K562 (cell line): Measurements from ENCODE around the gene CCDC169. TPM values are rescaled to one million over a fixed set of nuclear protein-coding genes. Genes with fewer than 3 reads are reported as not detected.

Source experiments
- BRF1 ChIP-seq: IDR thresholded peaks from 3 replicates; pipeline ENCODE4 v1.6.1; 2011; ENCODE audit warnings: borderline replicate concordance, mild to moderate bottlenecking; ENCODE audit not compliant: insufficient read length; ENCODE audit errors: extremely low read depth
- CBFA2T3 ChIP-seq: fragments of 450-650 bp; IDR thresholded peaks from 2 replicates; pipeline ENCODE4 v1.6.1; 2017
- CEBPB ChIP-seq: fragments of 450-650 bp; IDR thresholded peaks from 2 replicates; pipeline ENCODE4 v1.6.1; 2016; ENCODE audit warnings: missing genetic modification characterization, missing compliant biosample characterization
- CEBPG ChIP-seq, 3 experiments: fragments of 200-800 bp in 1 of 3; sonication (Bioruptor generic) in 1 of 3; sonication (generic) in 1 of 3; formaldehyde crosslinking in 1 of 3; IDR thresholded peaks in 2 of 3; conservative IDR thresholded peaks in 1 of 3; 2 replicates each; pipeline versions ENCODE4 v1.6.1 to v1.8.0; 2016 to 2022; ENCODE audit warnings: missing compliant biosample characterization in 2 of 3, missing genetic modification characterization in 2 of 3, mild to moderate bottlenecking in 1 of 3, missing genetic modification reagents in 1 of 3
- E4F1 ChIP-seq: fragments of 250-450 bp; sonication (Bioruptor Pico); IDR thresholded peaks from 2 replicates; pipeline ENCODE4 v1.5.0; 2021; ENCODE audit warnings: mild to moderate bottlenecking, borderline replicate concordance
- ELF4 ChIP-seq: fragments of 450-650 bp; formaldehyde crosslinking; IDR thresholded peaks from 2 replicates; pipeline ENCODE4 v1.4.0; 2022; ENCODE audit warnings: missing genetic modification characterization
- EP400 ChIP-seq: fragments of 450-650 bp; IDR thresholded peaks from 2 replicates; pipeline ENCODE4 v1.6.1; 2017; ENCODE audit warnings: antibody characterized with exemption, mild to moderate bottlenecking, moderate library complexity
- FOS ChIP-seq: IDR thresholded peaks from 3 replicates; pipeline ENCODE4 v1.6.1; 2011; ENCODE audit not compliant: insufficient read length; ENCODE audit errors: extremely low read depth
- LCOR ChIP-seq: sonication (generic); formaldehyde crosslinking; IDR thresholded peaks from 2 replicates; pipeline ENCODE4 v1.8.0; 2022; ENCODE audit warnings: mild to moderate bottlenecking, missing genetic modification reagents
- PYGO2 ChIP-seq: fragments of 450-650 bp; IDR thresholded peaks from 2 replicates; pipeline ENCODE4 v1.6.1; 2016; ENCODE audit warnings: mild to moderate bottlenecking, missing genetic modification characterization, moderate library complexity, missing compliant biosample characterization
- STAG1 ChIP-seq: sonication (generic); formaldehyde crosslinking; IDR thresholded peaks from 2 replicates; pipeline ENCODE4 v1.5.0; 2020; ENCODE audit warnings: missing genetic modification reagents, borderline replicate concordance
- TSHZ1 ChIP-seq: fragments of 250-450 bp; sonication (Bioruptor Pico); IDR thresholded peaks from 2 replicates; pipeline ENCODE4 v1.4.0; 2020; ENCODE audit warnings: mild to moderate bottlenecking, moderate library complexity
- YY1 ChIP-seq, 3 experiments: IDR thresholded peaks; 2 replicates each; pipeline ENCODE4 v1.6.1; 2011; ENCODE audit warnings: low read length in 2 of 3, mild to moderate bottlenecking in 2 of 3, moderate library complexity in 2 of 3, borderline replicate concordance in 1 of 3, control low read depth in 1 of 3, low read depth in 1 of 3; ENCODE audit not compliant: insufficient read depth in 3 of 3, insufficient replicate concordance in 2 of 3, control insufficient read depth in 1 of 3, insufficient read length in 1 of 3; ENCODE audit errors: extremely low read depth in 1 of 3
- ZKSCAN8 ChIP-seq: fragments of 200-800 bp; sonication (Bioruptor generic); IDR thresholded peaks from 2 replicates; pipeline ENCODE4 v1.6.1; 2016; ENCODE audit warnings: missing genetic modification characterization, missing compliant biosample characterization
- ZNF121 ChIP-seq: sonication (generic); formaldehyde crosslinking; conservative IDR thresholded peaks from 2 replicates; pipeline ENCODE4 v1.8.0; 2022; ENCODE audit warnings: missing genetic modification reagents
- polyA plus RNA-seq, 8 experiments: library from polyadenylated mRNA; depleted of rRNA in 4 of 8; stranded (reverse) in 5 of 8; unstranded in 3 of 8; fragments of >200 nt; fragmentation: Nextera tagmentation in 2 of 8; fragmentation: Illumina TruSeq in 1 of 8; extraction: Ambion mirVana in 2 of 8; extraction: Trizol in 1 of 8; gene quantifications; 2 replicates each; pipeline versions ENCODE4 v1.2.1 to v1.2.3, GENCODE V29; 2011 to 2014; ENCODE audit warnings: inconsistent platforms in 1 of 8, missing spikeins in 1 of 8
- total RNA-seq, 7 experiments: library from RNA; depleted of rRNA in 6 of 7; stranded (reverse); fragments of >200 nt in 6 of 7; fragmentation: Illumina TruSeq in 2 of 7; extraction: Trizol in 2 of 7; gene quantifications; 2 replicates each; pipeline versions ENCODE4 v1.2.1 to v1.2.3, GENCODE V29; 2011 to 2021; ENCODE audit warnings: low replicate concordance in 1 of 7
- TF ChIP-seq, protein P1 (sequence below): fragments of 450-650 bp; IDR thresholded peaks from 2 replicates; pipeline ENCODE4 v1.6.1; 2016; ENCODE audit warnings: antibody characterized with exemption
- TF ChIP-seq, protein P2 (sequence below): IDR thresholded peaks from 2 replicates; pipeline ENCODE4 v1.6.1; 2011; ENCODE audit warnings: borderline replicate concordance, low read depth, mild to moderate bottlenecking, moderate library complexity, low read length; ENCODE audit not compliant: insufficient read depth, poor library complexity, severe bottlenecking

CCDC169 gene
- total and polyA plus RNA-seq, 9 of the 15 experiments (the other 6 are each of a cell fraction or from before 2014, with no cell fraction given), result 6.8 to 22.0 (median 12.4) TPM

DNA sequence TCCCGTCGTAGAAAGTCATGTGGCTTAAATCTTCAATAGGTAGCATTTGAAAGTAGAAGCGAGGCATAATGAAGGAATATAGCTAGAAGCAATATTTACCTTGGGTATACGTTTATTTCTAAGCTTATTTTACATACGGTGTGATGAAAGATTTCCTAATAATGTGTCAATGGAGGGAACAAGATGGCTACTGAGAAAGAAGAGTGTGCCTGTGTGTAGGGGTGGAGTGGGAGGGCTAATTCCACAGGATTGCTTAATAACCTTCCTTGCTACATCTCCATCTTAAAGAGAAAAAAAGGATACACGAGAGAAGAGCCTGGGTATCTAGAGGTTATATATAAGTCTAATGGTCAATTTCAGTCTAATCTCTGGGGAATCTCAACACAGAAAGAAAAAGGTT lies 46.6 kb upstream of the CCDC169 start (continued):
- TF ChIP-seq PYGO2 (tag) (no peak), ELF4 (CRISPR knock-in tag) (no peak), E4F1 (CRISPR knock-in tag) (no peak), ZKSCAN8 (CRISPR knock-in tag) (no peak), FOS (no peak), LCOR (CRISPR knock-in tag) (no peak), EP400 (peak; percentile 34; the same call in 1 of the 2 replicates), BRF1 (no peak), STAG1 (no peak), CEBPG (CRISPR knock-in tag; IDR thresholded peaks at IDR 0.05) (peak; percentile 65), CEBPG (tag; conservative IDR thresholded peaks at IDR 0.05 in 1 of 2, IDR thresholded peaks at IDR 0.05 in 1 of 2) (peak; percentile 84 to 91), YY1 (IDR thresholded peaks at IDR 0.05; ENCODE audit: borderline replicate concordance in 1 of 3, control insufficient read depth in 1 of 3, extremely low read depth in 1 of 3, insufficient read depth in 3 of 3, insufficient read length in 1 of 3, insufficient replicate concordance in 2 of 3, low read depth in 1 of 3, low read length in 2 of 3) (peak in 2 of 3 experiments; percentile 21 to 76), CEBPB (peak; percentile 90), ZNF121 (no peak), TSHZ1 (CRISPR knock-in tag) (no peak), CBFA2T3 (no peak)
- TF ChIP-seq, protein P1, sequence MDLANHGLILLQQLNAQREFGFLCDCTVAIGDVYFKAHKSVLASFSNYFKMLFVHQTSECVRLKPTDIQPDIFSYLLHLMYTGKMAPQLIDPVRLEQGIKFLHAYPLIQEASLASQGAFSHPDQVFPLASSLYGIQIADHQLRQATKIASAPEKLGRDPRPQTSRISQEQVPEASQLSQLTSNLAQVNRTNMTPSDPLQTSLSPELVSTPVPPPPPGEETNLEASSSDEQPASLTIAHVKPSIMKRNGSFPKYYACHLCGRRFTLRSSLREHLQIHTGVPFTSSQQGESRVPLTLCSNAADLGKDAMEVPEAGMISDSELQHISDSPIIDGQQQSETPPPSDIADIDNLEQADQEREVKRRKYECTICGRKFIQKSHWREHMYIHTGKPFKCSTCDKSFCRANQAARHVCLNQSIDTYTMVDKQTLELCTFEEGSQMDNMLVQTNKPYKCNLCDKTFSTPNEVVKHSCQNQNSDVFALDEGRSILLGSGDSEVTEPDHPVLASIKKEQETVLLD, result no peak
- TF ChIP-seq, protein P2, sequence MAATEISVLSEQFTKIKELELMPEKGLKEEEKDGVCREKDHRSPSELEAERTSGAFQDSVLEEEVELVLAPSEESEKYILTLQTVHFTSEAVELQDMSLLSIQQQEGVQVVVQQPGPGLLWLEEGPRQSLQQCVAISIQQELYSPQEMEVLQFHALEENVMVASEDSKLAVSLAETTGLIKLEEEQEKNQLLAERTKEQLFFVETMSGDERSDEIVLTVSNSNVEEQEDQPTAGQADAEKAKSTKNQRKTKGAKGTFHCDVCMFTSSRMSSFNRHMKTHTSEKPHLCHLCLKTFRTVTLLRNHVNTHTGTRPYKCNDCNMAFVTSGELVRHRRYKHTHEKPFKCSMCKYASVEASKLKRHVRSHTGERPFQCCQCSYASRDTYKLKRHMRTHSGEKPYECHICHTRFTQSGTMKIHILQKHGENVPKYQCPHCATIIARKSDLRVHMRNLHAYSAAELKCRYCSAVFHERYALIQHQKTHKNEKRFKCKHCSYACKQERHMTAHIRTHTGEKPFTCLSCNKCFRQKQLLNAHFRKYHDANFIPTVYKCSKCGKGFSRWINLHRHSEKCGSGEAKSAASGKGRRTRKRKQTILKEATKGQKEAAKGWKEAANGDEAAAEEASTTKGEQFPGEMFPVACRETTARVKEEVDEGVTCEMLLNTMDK, result no peak
